Activated T-helper 1 cell treated with Interleukin-2 at 50 U/mL for 16 hours (primary cell): ENCODE measurements around the gene IGSF9.

Experiments
- DNase-seq: peaks from one replicate; pipeline ENCODE4 v3.0.0-alpha.2; 2020; ENCODE audit warnings: low read depth

The IGSF9 gene

GRCh38 chr1:159932296-159933285, 12.8 kb downstream of the IGSF9 start:
- DNase-seq = no peak

- DNase-seq = no peak
Observed at GRCh38 chr1:159931795-159932173, 13.6 kb downstream of the IGSF9 start.

- DNase-seq = no peak
Observed at GRCh38 chr1:159931101-159931794, 14.2 kb downstream of the IGSF9 start.

- no peak for DNase-seq
Observed at GRCh38 chr1:159930634-159931033, 14.8 kb downstream of the IGSF9 start.

- no peak for DNase-seq
Observed at GRCh38 chr1:159930216-159930615, 15.2 kb downstream of the IGSF9 start.

- DNase-seq = no peak
Observed at GRCh38 chr1:159929155-159930051, 16.0 kb downstream of the IGSF9 start.

GRCh38 chr1:159928491-159929050, 16.8 kb downstream of the IGSF9 start:
- no peak for DNase-seq

GRCh38 chr1:159927849-159928431, 17.5 kb downstream of the IGSF9 start:
- DNase-seq = no peak

GRCh38 chr1:159927211-159927848, 18.1 kb downstream of the IGSF9 start:
- DNase-seq = no peak

GRCh38 chr1:159925719-159926078, 19.7 kb downstream of the IGSF9 start:
- no peak for DNase-seq

GRCh38 chr1:159924791-159925718, 20.4 kb downstream of the IGSF9 start, which contains the start of gene TAGLN2:
TSS of gene TAGLN2 (minus strand) at chr1:159925507. CDS start at chr1:159920509, 4,998 bp downstream.
- peak; percentile 80 for DNase-seq

- peak; percentile 50 for DNase-seq
Observed at GRCh38 chr1:159924025-159924790, 21.2 kb downstream of the IGSF9 start.

- DNase-seq = peak; percentile 77
Observed at GRCh38 chr1:159923203-159924024, 22.0 kb downstream of the IGSF9 start.

GRCh38 chr1:159922511-159923202, 22.8 kb downstream of the IGSF9 start:
- no peak for DNase-seq

- no peak for DNase-seq
Observed at GRCh38 chr1:159921700-159922504, 23.5 kb downstream of the IGSF9 start.

GRCh38 chr1:159921251-159921650, 24.2 kb downstream of the IGSF9 start:
- no peak for DNase-seq

GRCh38 chr1:159920651-159921050, 24.8 kb downstream of the IGSF9 start:
- no peak for DNase-seq
